K562 (cell line): ENCODE results near the gene SIRT3. TPM values are rescaled to one million over a fixed set of nuclear protein-coding genes. Genes with fewer than 3 reads are reported as not detected.

ENCODE experiments used
- ATF7 ChIP-seq: fragments of 450-650 bp; IDR thresholded peaks from 2 replicates; pipeline ENCODE4 v1.7.1; 2014; ENCODE audit warnings: mild to moderate bottlenecking, moderate library complexity
- DPF2 ChIP-seq: fragments of 450-650 bp; IDR thresholded peaks from 2 replicates; pipeline ENCODE4 v1.6.1; 2016
- FOS ChIP-seq: IDR thresholded peaks from 3 replicates; pipeline ENCODE4 v1.6.1; 2011; ENCODE audit not compliant: insufficient read length; ENCODE audit errors: extremely low read depth
- FOXJ2 ChIP-seq: fragments of 200-800 bp; sonication (Bioruptor generic); IDR thresholded peaks from 2 replicates; pipeline ENCODE4 v1.6.1; 2016; ENCODE audit warnings: missing genetic modification characterization, missing compliant biosample characterization
- HOXB6 ChIP-seq: fragments of 250-450 bp; sonication (Bioruptor Pico); IDR thresholded peaks from 2 replicates; pipeline ENCODE4 v1.5.1; 2022; ENCODE audit warnings: mild to moderate bottlenecking, borderline replicate concordance
- ILF3 ChIP-seq: fragments of 450-650 bp; IDR thresholded peaks from 2 replicates; pipeline ENCODE4 v1.6.1; 2018; ENCODE audit warnings: antibody characterized with exemption, mild to moderate bottlenecking, moderate library complexity, borderline replicate concordance
- KLF6 ChIP-seq: fragments of 250-450 bp; sonication (Bioruptor Pico); IDR thresholded peaks from 2 replicates; pipeline ENCODE4 v1.4.0; 2020; ENCODE audit warnings: mild to moderate bottlenecking, moderate library complexity, borderline replicate concordance
- NBN ChIP-seq: fragments of 450-650 bp; IDR thresholded peaks from 2 replicates; pipeline ENCODE4 v1.6.1; 2016; ENCODE audit warnings: low read depth, mild to moderate bottlenecking
- PTBP1 ChIP-seq: fragments of 200-400 bp; formaldehyde crosslinking; IDR thresholded peaks from 2 replicates; pipeline ENCODE4 v1.6.1; 2017; ENCODE audit warnings: low read depth, low read length
- RCOR1 ChIP-seq, 2 experiments: IDR thresholded peaks; 2 replicates each; pipeline ENCODE4 v1.6.1; 2012; ENCODE audit warnings: low read depth in 2 of 2, low read length in 2 of 2, borderline replicate concordance in 1 of 2, improper control_type of control experiment in 1 of 2
- SIN3B ChIP-seq: fragments of 450-650 bp; IDR thresholded peaks from 2 replicates; pipeline ENCODE4 v1.6.1; 2017; ENCODE audit warnings: low read depth, mild to moderate bottlenecking, moderate library complexity
- SMARCB1 ChIP-seq: IDR thresholded peaks from 2 replicates; pipeline ENCODE4 v1.6.1; 2011; ENCODE audit warnings: improper control_type of control experiment, low read depth; ENCODE audit not compliant: insufficient read length
- SMC3 ChIP-seq: conservative IDR thresholded peaks from 2 replicates; pipeline ENCODE4 v1.6.1; 2011; ENCODE audit warnings: low read depth, low read length, improper control_type of control experiment; ENCODE audit not compliant: insufficient read depth
- SNIP1 ChIP-seq: fragments of 450-650 bp; IDR thresholded peaks from 2 replicates; pipeline ENCODE4 v1.7.1; 2017; ENCODE audit warnings: low read depth, mild to moderate bottlenecking
- ZNF124 ChIP-seq: sonication (generic); formaldehyde crosslinking; IDR thresholded peaks from 2 replicates; pipeline ENCODE4 v1.8.1; 2022; ENCODE audit warnings: missing genetic modification reagents
- ZNF140 ChIP-seq: fragments of 250-450 bp; sonication (Bioruptor Pico); IDR thresholded peaks from 2 replicates; pipeline ENCODE4 v1.8.0; 2021; ENCODE audit warnings: moderate library complexity, mild to moderate bottlenecking, inconsistent platforms
- ZNF584 ChIP-seq: fragments of 200-800 bp; sonication (Bioruptor generic); IDR thresholded peaks from 2 replicates; pipeline ENCODE4 v1.6.1; 2016; ENCODE audit warnings: low read depth, mild to moderate bottlenecking, missing genetic modification characterization, missing compliant biosample characterization
- ZNF699 ChIP-seq: fragments of 250-450 bp; sonication (Bioruptor Pico); IDR thresholded peaks from 2 replicates; pipeline ENCODE4 v1.8.0; 2021; ENCODE audit warnings: mild to moderate bottlenecking, moderate library complexity; ENCODE audit not compliant: insufficient replicate concordance
- polyA plus RNA-seq, 8 experiments: library from polyadenylated mRNA; depleted of rRNA in 4 of 8; stranded (reverse) in 5 of 8; unstranded in 3 of 8; fragments of >200 nt; fragmentation: Nextera tagmentation in 2 of 8; fragmentation: Illumina TruSeq in 1 of 8; extraction: Ambion mirVana in 2 of 8; extraction: Trizol in 1 of 8; gene quantifications; 2 replicates each; pipeline versions ENCODE4 v1.2.1 to v1.2.3, GENCODE V29; 2011 to 2014; ENCODE audit warnings: inconsistent platforms in 1 of 8, missing spikeins in 1 of 8
- total RNA-seq, 7 experiments: library from RNA; depleted of rRNA in 6 of 7; stranded (reverse); fragments of >200 nt in 6 of 7; fragmentation: Illumina TruSeq in 2 of 7; extraction: Trizol in 2 of 7; gene quantifications; 2 replicates each; pipeline versions ENCODE4 v1.2.1 to v1.2.3, GENCODE V29; 2011 to 2021; ENCODE audit warnings: low replicate concordance in 1 of 7
- TF ChIP-seq, protein P1 (sequence below): fragments of 250-450 bp; sonication (Bioruptor Pico); IDR thresholded peaks from 2 replicates; pipeline ENCODE4 v1.4.0; 2020; ENCODE audit warnings: mild to moderate bottlenecking
- TF ChIP-seq, protein P2 (sequence below): fragments of 250-450 bp; sonication (Bioruptor Pico); IDR thresholded peaks from 2 replicates; pipeline ENCODE4 v1.4.0; 2020; ENCODE audit warnings: mild to moderate bottlenecking, moderate library complexity
- TF ChIP-seq, protein P3 (sequence below): fragments of 450-650 bp; formaldehyde crosslinking; IDR thresholded peaks from 2 replicates; pipeline ENCODE4 v1.4.0; 2020; ENCODE audit warnings: mild to moderate bottlenecking, moderate library complexity
- TF ChIP-seq, protein P4 (sequence below): IDR thresholded peaks from 2 replicates; pipeline ENCODE4 v1.6.1; 2011; ENCODE audit not compliant: insufficient read length; ENCODE audit errors: extremely low read depth

SIRT3 gene
- total and polyA plus RNA-seq, 9 of the 15 experiments (the other 6 are each of a cell fraction or from before 2014, with no cell fraction given): 1.9 to 27.5 (median 14.5) TPM

DNA sequence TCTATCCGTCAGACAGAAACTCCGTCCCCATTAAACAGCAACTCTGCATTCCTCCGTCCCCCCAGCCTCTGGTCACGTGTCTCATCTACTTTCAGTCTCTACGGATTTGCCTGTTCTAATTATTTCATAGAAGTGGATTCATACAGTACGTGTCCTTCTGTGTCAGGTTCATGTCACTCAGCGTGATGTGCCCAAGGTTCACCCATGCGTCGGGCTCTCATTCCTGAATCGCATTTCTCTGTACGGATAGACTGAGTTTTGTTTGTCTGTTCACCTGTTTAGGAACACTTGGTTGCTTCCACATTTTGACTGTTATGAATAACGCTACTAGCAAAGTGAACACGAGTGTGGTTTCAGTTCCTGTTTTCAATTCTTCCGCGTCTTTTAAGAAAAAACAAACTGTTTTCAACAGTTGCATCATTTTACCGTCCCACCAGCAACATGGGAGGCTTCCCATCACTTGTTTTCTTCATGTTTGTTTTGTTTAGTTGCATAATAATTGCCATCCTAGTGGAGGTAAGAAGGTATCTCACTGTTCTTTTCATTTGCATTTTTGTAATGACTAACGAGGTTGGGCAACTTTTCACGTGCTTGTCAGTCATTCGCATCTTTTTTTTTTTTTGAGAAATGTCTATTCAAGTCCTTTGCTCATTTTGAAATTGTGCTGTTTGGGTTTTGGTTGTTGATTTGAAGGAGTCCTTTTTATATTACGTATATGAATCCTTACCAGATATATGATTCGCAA, 33.2 kb upstream of the SIRT3 start (continued):
- TF ChIP-seq HOXB6 (CRISPR knock-in tag): no peak
- TF ChIP-seq FOXJ2 (tag): peak; percentile 83
- TF ChIP-seq ILF3: no peak
- TF ChIP-seq, protein P1, sequence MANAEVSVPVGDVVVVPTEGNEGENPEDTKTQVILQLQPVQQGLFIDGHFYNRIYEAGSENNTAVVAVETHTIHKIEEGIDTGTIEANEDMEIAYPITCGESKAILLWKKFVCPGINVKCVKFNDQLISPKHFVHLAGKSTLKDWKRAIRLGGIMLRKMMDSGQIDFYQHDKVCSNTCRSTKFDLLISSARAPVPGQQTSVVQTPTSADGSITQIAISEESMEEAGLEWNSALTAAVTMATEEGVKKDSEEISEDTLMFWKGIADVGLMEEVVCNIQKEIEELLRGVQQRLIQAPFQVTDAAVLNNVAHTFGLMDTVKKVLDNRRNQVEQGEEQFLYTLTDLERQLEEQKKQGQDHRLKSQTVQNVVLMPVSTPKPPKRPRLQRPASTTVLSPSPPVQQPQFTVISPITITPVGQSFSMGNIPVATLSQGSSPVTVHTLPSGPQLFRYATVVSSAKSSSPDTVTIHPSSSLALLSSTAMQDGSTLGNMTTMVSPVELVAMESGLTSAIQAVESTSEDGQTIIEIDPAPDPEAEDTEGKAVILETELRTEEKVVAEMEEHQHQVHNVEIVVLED: no peak
- TF ChIP-seq ZNF140 (CRISPR knock-in tag): no peak
- no peak for TF ChIP-seq SIN3B
- TF ChIP-seq NBN: no peak; the same call in none of the 2 replicates
- no peak for TF ChIP-seq SMC3
- no peak for TF ChIP-seq SNIP1
- TF ChIP-seq, protein P2, sequence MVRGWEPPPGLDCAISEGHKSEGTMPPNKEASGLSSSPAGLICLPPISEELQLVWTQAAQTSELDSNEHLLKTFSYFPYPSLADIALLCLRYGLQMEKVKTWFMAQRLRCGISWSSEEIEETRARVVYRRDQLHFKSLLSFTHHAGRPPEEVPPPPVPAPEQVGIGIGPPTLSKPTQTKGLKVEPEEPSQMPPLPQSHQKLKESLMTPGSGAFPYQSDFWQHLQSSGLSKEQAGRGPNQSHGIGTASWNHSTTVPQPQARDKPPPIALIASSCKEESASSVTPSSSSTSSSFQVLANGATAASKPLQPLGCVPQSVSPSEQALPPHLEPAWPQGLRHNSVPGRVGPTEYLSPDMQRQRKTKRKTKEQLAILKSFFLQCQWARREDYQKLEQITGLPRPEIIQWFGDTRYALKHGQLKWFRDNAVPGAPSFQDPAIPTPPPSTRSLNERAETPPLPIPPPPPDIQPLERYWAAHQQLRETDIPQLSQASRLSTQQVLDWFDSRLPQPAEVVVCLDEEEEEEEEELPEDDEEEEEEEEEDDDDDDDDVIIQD: no peak
- no peak for TF ChIP-seq PTBP1
- TF ChIP-seq, protein P3, sequence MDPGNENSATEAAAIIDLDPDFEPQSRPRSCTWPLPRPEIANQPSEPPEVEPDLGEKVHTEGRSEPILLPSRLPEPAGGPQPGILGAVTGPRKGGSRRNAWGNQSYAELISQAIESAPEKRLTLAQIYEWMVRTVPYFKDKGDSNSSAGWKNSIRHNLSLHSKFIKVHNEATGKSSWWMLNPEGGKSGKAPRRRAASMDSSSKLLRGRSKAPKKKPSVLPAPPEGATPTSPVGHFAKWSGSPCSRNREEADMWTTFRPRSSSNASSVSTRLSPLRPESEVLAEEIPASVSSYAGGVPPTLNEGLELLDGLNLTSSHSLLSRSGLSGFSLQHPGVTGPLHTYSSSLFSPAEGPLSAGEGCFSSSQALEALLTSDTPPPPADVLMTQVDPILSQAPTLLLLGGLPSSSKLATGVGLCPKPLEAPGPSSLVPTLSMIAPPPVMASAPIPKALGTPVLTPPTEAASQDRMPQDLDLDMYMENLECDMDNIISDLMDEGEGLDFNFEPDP: no peak
- TF ChIP-seq ZNF584 (CRISPR knock-in tag): no peak
- peak; percentile 57; the same call in 1 of the 2 replicates for TF ChIP-seq DPF2
- TF ChIP-seq ATF7: peak; percentile 94
- TF ChIP-seq, protein P4, sequence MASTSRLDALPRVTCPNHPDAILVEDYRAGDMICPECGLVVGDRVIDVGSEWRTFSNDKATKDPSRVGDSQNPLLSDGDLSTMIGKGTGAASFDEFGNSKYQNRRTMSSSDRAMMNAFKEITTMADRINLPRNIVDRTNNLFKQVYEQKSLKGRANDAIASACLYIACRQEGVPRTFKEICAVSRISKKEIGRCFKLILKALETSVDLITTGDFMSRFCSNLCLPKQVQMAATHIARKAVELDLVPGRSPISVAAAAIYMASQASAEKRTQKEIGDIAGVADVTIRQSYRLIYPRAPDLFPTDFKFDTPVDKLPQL: no peak
- TF ChIP-seq SMARCB1: no peak
- no peak for TF ChIP-seq ZNF699 (CRISPR knock-in tag)
- TF ChIP-seq FOS: no peak
- TF ChIP-seq ZNF124: no peak
- TF ChIP-seq KLF6 (CRISPR knock-in tag): no peak
- no peak for TF ChIP-seq RCOR1 (IDR thresholded peaks at IDR 0.05; ENCODE audit: borderline replicate concordance in 1 of 2, low read depth in 2 of 2, low read length in 2 of 2)
